Ecto neural progenitor cell (in vitro differentiated cells): ENCODE results near the gene GGT5.
"Not testable (repeated sequence)": the region's sequence is repeated elsewhere in the genome, so short reads cannot be mapped to it uniquely, and the experiment has no call there.

Source experiments
- DNase-seq: peaks from one replicate; pipeline ENCODE4 v3.0.0-alpha.2; 2018; ENCODE audit warnings: low spot score

GGT5 gene

GRCh38 chr22:24183321-24184031, 61.4 kb downstream of the GGT5 start:
- no peak for DNase-seq

- not testable (repeated sequence) for DNase-seq
Observed at GRCh38 chr22:24182900-24183246, 62.0 kb downstream of the GGT5 start.

DNA sequence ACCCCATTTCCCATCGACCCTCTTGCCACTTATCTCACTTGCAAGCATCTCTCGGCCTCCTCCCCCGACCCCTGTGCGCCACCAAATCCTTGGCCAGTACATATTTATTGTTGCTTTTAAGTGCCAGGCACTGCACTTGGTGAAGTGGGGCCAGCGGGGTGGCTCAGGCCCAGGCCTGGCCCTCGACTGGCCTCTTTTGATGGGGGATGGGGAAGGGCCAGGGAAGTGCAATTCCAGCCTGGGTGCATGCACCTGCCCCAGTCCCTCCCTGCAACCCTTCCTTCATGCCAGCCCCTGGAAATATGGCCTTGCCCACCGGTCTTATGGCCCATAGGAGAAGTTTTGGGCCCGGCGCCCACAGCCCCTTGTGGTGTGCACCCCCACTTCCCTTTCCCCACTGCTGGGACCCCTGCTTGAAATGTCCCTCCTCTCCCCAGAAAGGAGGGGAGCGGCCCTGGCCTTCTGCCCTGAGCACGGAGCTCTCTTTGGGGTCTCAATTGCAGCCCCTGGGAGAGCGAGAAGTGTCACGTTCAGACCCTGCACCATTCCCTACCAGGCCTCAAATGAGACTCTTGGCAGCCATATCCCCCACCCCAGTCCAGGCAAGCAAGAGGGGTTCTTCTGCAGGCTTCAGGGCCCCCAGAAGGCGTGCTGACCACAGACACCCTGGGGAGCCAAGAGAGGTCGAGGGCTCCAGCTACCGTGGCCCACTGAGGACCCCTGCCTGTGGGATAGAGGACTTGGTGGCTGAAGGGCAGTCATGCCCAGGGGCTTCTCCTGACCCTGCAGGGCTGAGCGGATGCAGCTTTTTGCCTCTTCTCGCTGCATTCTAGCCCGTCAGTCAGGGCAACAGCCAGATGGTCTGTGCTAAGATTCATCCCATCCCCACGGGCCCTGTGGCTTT, 62.6 kb downstream of the GGT5 start:
- no peak for DNase-seq

DNA sequence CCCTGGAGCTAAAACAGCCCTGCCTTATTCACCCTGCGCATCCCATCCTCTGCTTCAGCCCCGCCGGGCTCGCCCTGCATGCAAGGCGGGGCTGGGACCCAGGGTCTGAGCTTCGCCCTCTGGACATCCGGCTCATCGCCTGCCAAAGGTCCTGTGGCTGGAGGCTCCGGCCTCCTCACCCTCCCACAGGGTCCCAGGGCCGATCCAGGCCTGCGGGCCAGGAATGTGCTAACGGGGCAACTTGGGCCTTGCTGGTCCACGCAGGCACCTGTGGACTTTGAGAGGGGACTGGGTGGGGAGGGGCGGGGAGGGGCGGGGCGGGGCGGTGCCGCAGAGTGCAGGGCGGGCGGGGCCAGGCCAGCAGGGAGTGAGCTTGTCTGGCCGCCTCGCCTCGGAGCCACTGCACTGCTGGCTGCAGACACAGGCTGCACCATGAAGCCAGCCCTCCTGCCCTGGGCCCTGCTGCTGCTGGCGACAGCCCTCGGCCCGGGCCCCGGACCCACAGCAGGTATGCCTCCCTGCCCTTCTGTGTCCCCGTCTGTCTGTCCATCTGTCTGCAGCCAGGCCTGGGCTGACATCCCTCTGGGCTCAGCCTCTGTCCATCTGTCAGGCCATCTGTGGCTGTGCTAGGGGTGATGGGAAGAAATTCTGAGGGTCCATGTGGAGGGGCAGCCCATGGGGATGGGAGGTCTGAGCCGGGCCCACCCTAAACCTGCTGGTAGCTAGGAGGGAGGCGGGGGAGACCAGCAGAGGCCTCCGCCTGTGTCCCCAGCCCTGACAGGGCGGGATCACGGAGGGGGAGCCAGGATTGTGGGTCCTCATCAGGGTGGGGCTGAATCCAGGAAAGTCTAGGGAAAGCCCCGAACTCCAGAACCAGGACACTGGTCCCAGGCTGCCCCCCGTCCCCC, 63.5 kb downstream of the GGT5 start, which contains the start of gene SUSD2:
SUSD2 (plus strand) TSS at position 400 of the 908 bp plus-strand sequence; CDS start at position 433, 33 bp downstream.
- DNase-seq, result no peak

DNA sequence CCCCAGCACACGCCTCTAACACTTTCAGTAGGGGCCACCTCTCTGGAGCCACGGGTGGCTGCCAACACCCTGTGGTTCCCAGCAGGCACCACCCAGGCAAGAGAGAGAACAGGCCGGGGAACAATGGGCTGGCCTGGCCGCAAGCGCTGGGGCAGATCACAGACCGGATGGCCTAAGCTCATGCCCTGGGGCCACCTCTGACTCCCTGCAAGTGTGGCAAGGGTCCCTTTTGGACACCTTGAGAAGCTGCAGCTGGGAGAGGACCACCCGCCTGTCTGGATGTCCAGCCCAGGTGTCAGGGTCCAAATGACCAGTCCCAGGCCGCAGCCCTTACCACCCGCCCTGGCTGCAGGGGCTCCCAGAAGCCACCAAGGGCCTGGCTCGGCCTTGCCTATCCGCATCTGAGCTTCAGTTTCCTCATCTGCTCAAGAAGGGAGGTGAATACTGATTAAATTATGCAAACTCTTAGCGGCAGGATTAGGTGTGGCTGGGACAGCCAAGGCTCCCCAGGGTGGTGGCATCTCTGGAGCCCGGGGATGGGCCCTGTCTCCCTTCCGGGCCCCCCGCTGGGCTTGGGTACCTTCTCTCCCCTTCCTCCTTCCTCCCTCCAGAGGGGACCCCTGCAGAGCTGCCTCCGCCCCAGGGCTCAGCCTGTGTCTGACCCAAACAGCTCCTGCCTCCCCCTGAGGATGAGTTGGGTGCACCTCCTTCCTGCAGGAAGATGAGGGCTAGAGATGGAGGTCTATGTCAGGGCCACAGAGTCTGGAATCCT, 64.4 kb downstream of the GGT5 start:
- no peak for DNase-seq

GRCh38 chr22:24179478-24180210, 65.2 kb downstream of the GGT5 start:
- DNase-seq, result no peak

GRCh38 chr22:24178502-24179440, 66.1 kb downstream of the GGT5 start:
- no peak for DNase-seq

GRCh38 chr22:24178021-24178431, 66.9 kb downstream of the GGT5 start:
- DNase-seq, result no peak

GRCh38 chr22:24177456-24177855, 67.4 kb downstream of the GGT5 start:
- no peak for DNase-seq

- DNase-seq, result no peak
Observed at GRCh38 chr22:24177045-24177444, 67.8 kb downstream of the GGT5 start.

GRCh38 chr22:24176630-24177029, 68.3 kb downstream of the GGT5 start:
- DNase-seq, result no peak

GRCh38 chr22:24176040-24176439, 68.8 kb downstream of the GGT5 start:
- no peak for DNase-seq

DNA sequence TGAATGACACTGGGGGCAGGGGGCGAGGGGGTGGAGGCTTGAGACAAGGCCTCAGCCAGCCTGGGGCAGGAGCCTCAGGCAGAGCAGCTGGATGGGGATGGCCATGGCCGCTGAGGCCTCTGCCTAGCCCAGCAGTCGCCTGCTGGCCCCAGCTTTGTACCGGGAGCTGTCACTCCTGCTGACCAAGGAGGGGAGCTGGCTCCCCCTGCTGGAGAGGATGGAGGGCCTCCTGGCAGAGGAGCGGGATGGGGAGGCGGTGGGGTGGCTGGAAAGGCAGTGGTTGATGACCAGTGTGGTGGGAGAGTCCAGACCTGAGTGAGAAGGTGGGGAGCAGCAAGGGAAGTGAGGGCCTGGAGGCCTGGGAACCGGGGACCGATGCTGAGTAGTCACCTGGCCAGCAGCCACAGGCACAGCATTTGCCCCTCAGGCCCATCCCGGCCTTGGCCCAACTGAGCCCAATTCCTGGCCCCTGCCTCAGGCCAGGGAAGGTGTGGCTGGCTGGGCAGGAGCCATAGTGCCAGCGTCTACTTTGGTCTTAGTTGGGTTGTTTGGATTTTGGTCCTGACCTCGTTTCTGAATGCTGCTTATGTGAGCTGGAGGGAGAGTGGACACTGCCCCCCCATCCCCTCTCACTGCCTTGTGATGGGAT, 69.6 kb downstream of the GGT5 start:
- DNase-seq, result peak; percentile 84

DNA sequence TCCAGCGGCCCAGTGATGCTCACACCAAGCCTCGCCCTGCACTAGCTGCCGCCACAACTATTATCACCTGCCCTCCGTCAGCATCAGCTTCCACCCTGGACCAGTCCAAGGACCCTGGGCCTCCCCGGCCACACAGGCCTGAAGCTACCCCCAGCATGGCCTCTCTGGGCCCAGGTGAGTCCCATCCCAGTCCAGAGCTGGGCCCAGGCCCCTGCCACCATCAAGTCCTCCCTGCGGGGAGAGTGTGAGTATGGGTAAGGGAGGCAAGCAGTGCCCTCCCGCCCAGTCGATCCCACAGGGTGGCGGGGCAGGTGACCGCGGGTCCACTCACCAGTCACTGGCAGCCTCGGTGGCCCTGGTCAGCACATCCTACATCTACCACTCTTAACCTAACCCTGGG, 73.1 kb downstream of the GGT5 start:
- no peak for DNase-seq

DNA sequence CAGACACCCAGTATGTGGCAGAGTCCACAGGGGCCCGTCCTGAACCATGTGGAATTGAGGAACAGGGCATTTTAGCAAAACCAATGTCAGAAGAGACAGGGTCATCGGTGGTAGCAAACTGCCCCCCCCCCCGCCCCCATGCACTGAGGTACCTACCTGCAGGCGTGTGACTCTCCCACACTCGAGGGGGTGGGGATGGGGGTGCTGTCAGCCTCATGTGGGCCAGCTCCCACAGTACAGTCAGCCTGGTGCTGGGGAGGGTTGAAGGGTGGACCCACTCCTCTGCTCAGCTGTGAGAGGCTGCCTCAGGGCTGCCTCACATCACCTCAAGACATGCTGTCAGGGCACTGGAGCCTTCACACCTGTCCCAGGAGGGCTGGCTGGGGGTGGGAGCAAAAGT, 74.2 kb downstream of the GGT5 start:
- DNase-seq, result no peak

DNA sequence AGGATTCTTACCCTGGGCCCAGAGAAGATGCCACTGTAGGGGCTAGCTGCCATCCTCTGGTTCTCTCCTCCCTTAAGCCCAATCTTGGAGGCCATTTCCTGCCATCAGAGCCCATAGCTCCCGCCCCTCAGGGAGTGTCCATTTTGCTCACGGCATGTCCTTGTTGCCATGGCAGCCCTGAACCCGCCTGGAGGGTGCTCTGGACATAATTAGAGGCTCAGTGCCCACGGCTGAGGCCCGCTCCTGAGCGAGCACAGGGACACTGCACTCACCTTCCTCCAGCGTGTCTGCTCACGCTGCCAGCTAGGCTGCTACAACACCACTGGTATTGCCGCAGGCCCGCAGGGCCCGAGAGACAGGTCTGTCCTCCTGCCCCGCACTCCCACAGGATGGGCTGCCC, 74.7 kb downstream of the GGT5 start:
- no peak for DNase-seq
